NAMALWA (cell line): ENCODE measurements around the gene RBMS3.
A peak's percentile ranks its signal among the peaks of the same experiment; 100 is the strongest.

Experiments
- DNase-seq: peaks from one replicate; pipeline ENCODE4 v3.0.0-alpha.2; 2015; ENCODE audit warnings: low spot score

The RBMS3 gene

GRCh38 chr3:29940759-29941323, 660.0 kb downstream of the RBMS3 start:
- no peak for DNase-seq

GRCh38 chr3:29942297-29942696, 661.4 kb downstream of the RBMS3 start:
- DNase-seq, result no peak

GRCh38 chr3:29949131-29949530, 668.3 kb downstream of the RBMS3 start:
- DNase-seq, result no peak

GRCh38 chr3:29949940-29950616, 669.2 kb downstream of the RBMS3 start:
- no peak for DNase-seq

- no peak for DNase-seq
These were observed 671.6 kb downstream of the RBMS3 start for GRCh38 chr3:29952431-29952830.

- no peak for DNase-seq
These were observed 674.5 kb downstream of the RBMS3 start for GRCh38 chr3:29955413-29955812.

- DNase-seq, result no peak
These were observed 677.9 kb downstream of the RBMS3 start for GRCh38 chr3:29958816-29959215.

- DNase-seq, result no peak
These were observed 691.0 kb downstream of the RBMS3 start for GRCh38 chr3:29971895-29972294.

GRCh38 chr3:29972320-29972993, 691.6 kb downstream of the RBMS3 start:
- no peak for DNase-seq

GRCh38 chr3:29973763-29974162, 692.9 kb downstream of the RBMS3 start:
- DNase-seq, result no peak

GRCh38 chr3:29976871-29977270, 696.0 kb downstream of the RBMS3 start:
- no peak for DNase-seq

GRCh38 chr3:29977360-29977759, 696.5 kb downstream of the RBMS3 start:
- no peak for DNase-seq

- no peak for DNase-seq
These were observed 697.2 kb downstream of the RBMS3 start for GRCh38 chr3:29978036-29978435.

GRCh38 chr3:29991198-29991597, 710.3 kb downstream of the RBMS3 start:
- DNase-seq, result no peak

- no peak for DNase-seq
These were observed 721.9 kb downstream of the RBMS3 start for GRCh38 chr3:30002797-30003196.

- DNase-seq, result no peak
These were observed 722.9 kb downstream of the RBMS3 start for GRCh38 chr3:30003741-30004140.

- DNase-seq, result no peak
These were observed 723.6 kb downstream of the RBMS3 start for GRCh38 chr3:30004481-30004880.

- DNase-seq, result no peak
These were observed 725.2 kb downstream of the RBMS3 start for GRCh38 chr3:30006111-30006510.

- no peak for DNase-seq
These were observed 726.8 kb downstream of the RBMS3 start for GRCh38 chr3:30007668-30008067.

- no peak for DNase-seq
These were observed 730.4 kb downstream of the RBMS3 start for GRCh38 chr3:30011237-30011803.

- peak; percentile 60 for DNase-seq
These were observed 732.2 kb downstream of the RBMS3 start for GRCh38 chr3:30012941-30013543.

GRCh38 chr3:30017901-30018300, 737.0 kb downstream of the RBMS3 start:
- no peak for DNase-seq

- DNase-seq, result no peak
These were observed 739.5 kb downstream of the RBMS3 start for GRCh38 chr3:30020380-30020779.
